NCI-H2107 treated with DMSO at 0.1 percent for 48 hours (cell line): ENCODE data around the gene SMYD4.
"Not testable (repeated sequence)": the region's sequence is repeated elsewhere in the genome, so short reads cannot be mapped to it uniquely, and the experiment has no call there.

ENCODE experiments used
- DNase-seq: peaks from one replicate; lab custom pipeline; 2025; ENCODE audit not compliant: unreplicated experiment; lab: John Stamatoyannopoulos, UW

Gene SMYD4

DNA sequence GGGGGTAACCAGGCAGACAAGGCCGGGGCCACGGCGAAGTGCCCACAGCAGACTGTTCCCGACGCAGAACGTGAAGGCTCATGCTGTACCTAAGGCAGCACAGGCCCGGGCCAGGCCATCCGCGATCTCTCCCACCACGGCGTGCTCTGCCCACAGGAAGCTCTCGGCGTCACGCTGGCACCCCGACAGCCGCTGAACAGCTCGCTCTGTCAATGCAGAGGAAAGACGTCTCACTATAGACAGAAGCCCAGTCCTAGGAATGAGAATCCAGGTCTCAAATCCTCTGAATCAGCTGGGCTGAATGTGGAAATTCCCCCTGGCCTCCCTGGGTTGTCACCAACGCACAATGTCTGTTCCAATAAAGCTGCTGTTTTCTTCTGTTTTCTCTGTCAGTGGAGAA is 46.4 kb downstream of the SMYD4 start:
- DNase-seq = no peak

DNA sequence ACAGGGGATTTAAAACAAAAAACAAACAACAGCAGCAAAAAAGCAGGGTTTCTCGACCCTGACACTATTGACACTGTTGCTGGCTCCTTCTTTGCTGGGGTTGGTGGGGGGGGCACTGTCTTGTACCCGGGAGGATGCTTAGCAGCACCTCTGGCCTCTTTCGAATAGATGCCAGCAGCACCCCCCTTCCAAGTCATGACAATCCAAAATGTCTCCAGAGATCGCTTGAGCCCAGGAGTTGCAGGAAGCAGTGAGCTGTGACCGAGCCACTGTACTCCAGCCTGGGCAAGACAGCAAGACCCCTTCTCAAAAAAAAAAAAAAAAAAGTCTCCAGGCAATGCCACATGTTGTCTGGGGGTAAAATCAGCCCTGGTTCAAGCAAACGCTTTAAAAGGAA is 47.5 kb downstream of the SMYD4 start:
- no peak for DNase-seq

DNA sequence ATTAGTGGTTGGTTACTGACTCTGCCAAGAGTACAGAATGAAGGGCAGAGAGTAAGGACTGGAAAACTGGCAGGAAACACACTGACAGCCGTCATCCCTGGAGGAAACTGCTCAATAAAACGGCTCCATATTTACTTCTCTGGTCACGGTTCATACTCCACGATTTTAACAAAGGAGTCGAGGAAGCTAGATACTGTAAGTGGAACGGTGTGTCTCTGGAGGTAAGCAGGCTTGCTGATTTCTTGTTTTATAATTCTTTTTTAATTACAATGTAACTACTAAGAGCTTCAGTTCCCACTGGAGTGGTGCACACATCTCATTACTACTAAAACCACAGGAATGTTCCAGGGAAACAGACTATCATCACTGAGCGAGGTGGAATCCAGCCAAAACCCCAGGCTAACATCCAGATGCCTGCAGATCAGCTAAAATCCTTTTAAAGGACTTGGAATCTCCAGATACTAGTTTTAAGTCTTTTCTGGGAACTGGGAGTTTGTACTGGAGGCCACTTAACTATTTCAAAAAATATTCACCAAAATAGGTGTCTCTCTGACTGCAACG is 50.1 kb downstream of the SMYD4 start:
- no peak for DNase-seq

DNA sequence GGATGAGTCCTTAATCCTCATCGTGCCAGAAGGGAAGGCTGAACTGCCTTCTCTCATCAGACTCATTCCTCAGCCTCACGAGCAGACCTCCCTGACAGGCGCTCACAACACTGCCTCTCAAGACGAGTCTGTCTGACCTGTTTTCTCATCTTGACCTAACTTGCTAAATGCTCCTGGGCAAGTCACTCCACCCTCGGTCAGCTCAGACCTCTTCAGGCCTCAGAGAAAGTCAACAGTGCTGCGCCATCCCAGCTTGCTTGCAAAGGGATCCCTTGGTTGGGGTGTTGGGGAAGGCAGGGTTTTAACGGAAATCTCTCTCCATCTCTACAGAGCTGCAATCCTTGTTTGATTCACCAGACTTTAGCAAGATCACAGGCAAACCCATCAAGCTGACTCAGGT is 52.8 kb downstream of the SMYD4 start:
- DNase-seq = no peak

DNA sequence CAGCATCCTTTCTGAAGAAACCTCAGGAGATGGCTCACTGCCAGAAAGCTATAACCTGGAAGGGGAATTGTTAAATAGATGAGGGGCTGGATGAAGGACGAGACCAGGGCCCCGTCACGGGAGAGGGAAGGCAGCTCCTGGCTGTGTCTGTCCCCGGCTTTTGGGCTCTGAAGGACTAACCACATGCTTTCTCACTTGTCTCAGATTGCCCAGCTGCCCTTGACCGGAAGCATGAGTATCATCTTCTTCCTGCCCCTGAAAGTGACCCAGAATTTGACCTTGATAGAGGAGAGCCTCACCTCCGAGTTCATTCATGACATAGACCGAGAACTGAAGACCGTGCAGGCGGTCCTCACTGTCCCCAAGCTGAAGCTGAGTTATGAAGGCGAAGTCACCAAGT is 53.4 kb downstream of the SMYD4 start:
- DNase-seq = no peak

DNA sequence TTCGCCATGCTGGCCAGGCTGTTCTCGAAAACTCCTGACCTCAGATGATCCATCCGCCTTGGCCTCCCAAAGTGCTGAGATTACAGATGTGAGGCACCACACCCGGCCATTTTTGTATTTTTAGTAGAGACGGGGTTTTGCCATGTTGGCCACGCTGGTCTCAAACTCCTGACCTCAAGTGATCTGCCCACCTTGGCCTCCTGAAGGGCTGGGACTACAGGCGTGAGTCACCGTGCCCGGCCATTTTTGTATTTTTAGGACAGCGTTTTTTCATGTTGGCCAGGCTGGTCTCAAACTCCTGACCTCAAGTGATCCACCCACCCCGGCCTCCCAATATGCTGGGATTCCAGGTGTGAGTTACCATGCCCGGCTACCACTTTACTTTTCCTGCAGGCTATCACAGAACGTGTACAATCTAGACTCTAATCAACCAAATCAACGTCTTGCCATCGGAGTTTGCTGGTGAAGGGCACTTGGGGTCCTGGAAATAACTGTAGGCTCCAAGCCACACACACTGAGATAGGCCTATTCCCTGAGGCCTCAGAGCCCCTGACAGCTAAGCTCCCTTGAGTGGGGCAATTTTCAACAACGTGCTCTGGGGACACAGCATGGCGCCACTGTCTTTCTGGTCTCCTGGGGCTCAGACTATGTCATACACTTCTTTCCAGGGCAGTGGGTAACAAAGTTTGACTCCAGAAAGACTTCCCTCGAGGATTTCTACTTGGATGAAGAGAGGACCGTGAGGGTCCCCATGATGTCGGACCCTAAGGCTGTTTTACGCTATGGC is 55.1 kb downstream of the SMYD4 start:
- no peak for DNase-seq

DNA sequence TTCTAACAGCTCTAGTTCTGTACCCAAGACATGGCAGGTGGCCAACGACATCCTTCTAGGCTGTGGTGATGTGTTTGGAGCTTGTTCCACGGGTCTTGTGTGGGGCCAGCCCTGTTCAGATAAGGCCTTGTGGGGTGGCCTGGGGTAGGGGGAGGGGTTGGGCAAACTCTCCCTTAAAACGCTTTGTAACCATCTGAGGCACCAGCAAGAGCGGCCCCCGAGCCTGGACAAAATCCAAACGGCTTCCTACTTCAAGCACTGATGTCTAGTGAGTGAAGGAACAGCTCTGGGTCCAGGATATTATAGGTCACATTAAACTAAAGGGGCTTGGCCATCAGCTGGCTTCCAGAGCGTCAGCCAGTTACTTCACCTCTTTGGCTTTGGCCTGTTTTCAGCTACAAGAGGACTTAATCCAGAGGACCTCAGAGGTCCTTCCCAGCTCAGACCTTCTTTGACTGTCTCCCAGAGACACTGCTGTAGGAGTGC is 56.0 kb downstream of the SMYD4 start:
- no peak for DNase-seq

DNA sequence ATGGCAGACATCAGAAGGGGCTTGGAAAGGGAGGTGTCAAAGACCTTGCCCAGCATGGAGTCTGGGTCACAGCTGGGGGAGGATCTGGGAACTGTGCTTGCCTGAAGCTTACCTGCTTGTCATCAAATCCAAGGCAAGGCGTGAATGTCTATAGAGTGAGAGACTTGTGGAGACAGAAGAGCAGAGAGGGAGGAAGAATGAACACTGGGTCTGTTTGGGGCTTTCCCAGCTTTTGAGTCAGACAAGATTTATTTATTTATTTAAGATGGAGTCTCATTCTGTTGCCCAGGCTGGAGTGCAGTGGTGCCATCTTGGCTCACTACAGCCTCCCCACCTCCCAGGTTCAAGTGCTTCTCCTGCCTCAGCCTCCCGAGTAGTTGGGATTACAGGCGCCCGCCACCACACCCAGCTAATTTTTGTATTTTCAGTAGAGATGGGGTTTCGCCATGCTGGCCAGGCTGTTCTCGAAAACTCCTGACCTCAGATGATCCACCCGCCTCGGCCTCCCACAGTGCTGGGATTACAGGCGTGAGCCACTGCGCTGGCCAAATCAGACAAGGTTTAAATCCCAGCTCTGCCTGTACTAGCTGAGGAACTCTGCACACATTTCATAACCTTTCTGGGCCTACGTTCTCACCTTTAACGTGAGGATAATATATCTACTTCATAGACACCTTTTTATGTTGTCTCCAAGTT is 56.6 kb downstream of the SMYD4 start:
- not testable (repeated sequence) for DNase-seq

DNA sequence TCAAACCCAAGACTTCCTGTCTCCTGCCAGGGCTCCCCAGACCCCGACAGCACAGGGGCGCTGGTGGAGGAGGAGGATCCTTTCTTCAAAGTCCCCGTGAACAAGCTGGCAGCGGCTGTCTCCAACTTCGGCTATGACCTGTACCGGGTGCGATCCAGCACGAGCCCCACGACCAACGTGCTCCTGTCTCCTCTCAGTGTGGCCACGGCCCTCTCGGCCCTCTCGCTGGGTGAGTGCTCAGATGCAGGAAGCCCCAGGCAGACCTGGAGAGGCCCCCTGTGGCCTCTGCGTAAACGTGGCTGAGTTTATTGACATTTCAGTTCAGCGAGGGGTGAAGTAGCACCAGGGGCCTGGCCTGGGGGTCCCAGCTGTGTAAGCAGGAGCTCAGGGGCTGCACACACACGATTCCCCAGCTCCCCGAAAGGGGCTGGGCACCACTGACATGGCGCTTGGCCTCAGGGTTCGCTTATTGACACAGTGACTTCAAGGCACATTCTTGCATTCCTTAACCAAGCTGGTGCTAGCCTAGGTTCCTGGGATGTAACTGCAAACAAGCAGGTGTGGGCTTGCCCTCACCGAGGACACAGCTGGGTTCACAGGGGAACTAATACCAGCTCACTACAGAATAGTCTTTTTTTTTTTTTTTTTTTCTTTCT is 59.8 kb downstream of the SMYD4 start:
- no peak for DNase-seq

DNA sequence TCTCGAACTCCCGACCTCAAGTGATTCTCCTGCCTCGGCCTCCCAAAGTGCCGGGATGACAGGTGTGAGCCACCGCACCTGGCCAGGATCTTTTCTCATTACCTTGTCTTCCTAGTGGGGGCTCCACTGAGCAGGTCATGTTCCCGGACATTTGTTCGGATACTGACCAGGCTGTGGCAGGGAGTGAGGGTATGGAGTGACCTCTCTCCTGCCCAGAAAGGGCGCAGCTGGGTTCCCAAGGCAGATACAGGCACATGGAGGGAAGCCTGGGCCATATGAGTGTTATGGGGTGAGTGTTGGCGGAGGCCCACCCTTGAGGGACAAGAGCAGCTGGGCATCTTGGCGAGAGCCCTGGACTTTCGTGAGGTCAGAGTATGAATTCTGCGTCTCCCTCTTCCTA is 62.3 kb downstream of the SMYD4 start:
- DNase-seq = no peak

DNA sequence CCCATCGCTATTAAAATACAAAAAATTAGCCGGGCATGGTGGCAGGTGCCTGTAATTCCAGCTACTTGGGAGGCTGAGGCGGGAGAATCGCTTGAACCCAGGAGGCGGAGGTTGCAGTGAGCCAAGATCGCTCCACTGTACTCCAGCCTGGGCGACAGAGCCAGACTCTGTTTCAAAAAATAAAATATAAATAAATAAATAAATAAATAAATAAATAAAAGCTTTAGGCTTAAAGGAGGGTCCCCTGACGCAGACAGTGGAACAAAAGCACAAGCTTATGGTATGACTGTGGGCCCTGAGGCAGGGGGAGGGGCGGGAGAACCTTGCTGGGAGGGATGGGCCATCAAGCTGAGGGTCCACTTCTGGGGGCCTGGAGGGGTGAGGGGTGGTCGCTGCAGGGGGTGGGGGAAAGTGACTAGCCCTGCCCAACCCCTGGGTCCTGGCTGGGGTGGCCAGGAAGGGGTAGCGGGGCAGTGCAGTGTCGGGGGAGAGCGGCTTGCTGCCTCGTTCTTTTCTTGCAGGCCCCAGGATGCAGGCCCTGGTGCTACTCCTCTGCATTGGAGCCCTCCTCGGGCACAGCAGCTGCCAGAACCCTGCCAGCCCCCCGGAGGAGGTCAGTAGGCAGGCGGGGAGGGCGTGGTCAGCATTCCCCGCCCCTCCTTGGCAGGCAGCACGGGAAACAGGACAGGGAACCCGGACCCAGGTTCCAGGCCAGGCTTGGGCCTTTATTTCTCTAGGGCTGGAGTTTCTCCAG is 63.1 kb downstream of the SMYD4 start:
- DNase-seq = no peak

DNA sequence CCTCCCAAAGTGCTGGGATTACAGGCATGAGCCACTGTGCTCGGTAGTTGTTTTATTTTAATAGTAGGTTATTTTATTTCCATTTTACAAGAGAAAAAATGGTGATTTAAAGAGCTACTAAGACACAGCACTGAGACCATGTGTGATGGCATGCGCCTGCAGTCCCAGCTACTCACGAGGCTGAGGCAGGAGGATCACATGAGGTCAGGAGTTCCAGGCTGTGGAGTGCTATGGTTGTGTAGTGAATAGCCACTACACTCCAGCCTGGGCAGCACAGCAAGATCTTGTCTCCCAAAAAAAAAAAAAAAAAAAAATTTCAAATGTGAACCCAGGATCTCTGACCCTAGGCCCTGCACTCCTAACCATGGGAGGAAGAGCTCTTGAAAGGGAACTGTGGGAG is 64.1 kb downstream of the SMYD4 start:
- DNase-seq = no peak

DNA sequence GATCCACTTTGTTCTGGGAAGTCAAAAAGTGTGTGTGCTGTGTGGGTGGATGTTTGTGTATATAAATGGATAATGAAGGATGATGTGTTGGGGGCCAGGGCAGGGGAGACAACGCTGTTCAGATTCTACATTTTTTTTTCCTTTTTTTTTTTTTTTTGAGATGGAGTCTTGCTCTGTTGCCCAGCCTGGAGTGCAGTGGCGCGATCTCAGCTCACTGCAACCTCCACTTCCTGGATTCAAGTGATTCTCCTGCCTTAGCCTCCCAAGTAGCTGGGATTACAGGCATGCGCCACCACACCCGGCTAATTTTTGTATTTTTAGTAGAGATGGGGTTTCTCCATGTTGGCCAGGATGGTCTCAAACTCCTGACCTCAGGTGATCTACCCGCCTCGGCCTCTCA is 65.0 kb downstream of the SMYD4 start:
- DNase-seq = not testable (repeated sequence)

DNA sequence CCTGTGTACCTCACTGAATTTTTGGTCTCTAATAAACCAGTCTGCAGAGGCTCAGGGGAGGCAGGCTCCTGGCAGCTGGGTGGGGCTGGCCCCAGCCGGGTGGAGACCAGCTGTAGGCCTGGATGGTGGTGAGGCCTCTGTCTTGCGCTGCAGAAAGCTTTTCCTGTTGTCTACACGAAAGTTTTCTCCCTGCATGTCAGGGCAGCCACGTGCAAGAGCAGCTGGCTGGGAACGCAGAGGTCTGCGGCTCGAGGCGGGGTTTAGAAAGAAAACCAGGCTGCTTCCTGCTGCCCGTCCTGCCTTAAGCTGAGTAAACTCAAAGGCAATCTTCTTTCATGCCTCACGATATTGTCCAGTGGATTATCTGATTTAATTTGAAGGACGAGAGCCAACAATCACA is 65.4 kb downstream of the SMYD4 start:
- no peak for DNase-seq

DNA sequence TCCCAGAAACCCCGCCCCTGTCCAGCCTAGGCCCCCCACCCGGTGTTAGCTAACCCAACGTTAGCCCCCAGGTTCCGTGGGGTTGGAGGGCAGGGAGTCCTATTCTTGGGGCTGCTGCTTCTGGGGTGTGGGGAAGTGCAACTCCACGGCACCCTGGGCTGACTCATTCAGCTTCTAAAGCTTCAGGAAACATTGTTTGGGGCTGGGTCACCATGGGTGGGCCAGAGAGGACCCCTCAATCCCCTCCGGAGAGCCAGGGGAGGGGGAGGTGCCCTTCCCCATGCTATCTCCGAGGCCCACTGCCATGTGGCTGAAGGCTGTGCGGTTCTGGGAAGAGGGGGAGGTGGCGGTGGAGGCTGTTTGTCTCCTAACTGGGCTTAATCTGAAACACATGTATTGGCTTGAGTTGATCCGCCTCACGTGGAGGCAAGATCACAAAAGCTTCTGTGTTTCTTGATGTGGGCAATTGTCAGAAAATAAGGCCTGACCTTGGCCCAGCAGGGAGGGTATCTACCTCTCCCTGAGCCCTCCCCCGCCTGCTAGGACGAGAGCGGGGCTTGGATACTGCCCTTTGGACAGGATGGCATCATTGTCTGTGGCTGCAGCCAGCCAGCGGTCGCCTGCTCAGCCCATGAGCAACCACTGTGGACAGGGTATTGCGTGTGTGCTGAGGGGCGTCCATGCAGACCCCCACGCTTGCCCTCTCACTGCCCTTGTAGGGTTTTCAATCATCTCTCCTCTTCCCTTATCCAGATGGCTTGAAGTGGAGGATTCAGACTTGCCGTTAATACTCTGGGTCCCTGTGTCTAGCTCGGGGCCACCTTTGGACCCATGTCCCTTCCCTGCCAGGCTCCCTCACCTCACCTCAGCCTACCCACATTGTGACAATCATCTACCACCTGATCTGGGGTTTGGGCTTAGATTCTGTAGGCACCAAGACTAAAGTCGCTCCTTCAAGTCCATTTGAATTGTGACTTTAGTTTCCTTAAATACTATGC is 66.5 kb downstream of the SMYD4 start:
- no peak for DNase-seq

DNA sequence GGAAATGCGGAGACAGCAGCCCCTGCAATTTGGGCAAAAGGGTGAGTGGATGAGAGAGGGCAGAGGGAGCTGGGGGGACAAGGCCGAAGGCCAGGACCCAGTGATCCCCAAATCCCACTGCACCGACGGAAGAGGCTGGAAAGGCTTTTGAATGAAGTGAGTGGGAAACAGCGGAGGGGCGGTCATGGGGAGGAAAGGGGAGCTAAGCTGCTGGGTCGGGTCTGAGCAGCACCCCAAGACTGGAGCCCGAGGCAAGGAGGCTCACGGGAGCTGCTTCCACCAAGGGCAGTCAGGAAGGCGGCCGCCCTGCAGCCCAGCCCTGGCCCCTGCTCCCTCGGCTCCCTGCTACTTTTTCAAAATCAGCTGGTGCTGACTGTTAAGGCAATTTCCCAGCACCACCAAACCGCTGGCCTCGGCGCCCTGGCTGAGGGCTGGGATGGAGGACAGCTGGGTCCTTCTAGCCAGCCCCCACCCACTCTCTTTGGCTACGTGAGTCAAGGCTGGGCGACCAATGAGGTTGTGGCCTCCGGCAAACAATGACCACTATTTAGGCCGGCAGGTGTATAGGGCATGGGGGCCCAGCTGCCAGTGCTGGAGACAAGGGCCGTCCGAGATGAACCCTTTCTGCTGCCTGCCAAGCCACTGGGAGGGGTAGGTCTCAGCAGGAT is 67.3 kb downstream of the SMYD4 start:
- no peak for DNase-seq

DNA sequence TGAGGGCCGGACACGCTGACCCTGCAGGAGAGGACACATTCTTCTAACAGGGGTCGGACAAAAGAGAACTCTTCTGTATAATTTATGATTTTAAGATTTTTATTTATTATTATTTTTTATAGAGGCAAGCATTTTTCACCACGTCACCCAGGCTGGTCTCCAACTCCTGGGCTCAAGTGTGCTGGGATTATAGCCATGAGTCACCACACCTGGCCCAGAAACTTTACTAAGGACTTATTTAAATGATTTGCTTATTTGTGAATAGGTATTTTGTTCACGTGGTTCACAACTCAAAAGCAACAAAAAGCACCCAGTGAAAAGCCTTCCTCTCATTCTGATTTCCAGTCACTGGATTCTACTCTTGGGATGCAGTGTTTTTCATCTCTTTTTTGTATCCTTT is 70.2 kb downstream of the SMYD4 start:
- no peak for DNase-seq

DNA sequence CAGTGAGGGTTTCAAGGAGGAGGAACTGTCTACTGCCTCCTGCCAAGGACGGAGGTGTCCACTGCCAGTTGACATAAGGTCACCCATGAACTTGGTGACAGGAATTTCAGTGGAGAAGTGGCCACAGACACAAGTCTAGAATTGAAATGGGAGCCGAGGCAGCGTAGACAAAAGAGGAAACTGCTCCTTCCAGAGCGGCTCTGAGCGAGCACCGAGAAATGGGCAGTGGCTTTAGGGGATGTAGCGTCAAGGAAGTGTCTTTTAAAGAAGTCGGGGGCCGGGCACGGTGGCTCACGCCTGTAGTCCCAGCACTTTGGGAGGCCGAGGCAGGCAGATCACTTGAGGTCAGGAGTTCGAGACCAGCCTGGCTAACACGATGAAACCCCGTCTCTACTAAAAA is 70.9 kb downstream of the SMYD4 start:
- no peak for DNase-seq

DNA sequence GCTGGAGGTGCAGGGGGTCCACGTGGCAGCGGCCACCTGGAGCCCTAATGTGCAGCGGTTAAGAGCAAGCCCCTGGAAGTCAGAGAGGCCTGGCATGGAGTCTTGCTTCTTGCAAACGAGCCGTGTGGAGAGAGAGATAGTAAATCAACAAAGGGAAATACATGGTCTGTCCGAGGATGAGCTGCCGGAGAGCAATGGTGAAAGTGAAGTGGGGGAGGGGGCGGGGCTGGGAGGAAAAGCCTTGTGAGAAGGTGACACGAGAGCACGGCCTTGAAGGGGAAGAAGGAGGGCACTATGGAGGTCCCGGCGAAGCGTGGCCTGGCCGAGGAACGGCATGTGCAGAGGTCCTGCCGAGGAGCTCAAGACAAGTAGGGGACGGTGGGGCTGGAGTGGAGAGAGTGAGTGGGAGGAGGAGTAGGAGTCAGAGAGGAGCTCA is 73.9 kb downstream of the SMYD4 start:
- no peak for DNase-seq
